Measurements from ENCODE around the gene PRRT2. TPM values are rescaled to one million over a fixed set of nuclear protein-coding genes. Genes with fewer than 3 reads are reported as not detected.

Gene PRRT2
- total and polyA plus RNA-seq, 10 donors, result 0.15 to 2.1 (median 0.65) TPM; not detected in 2

DNA sequence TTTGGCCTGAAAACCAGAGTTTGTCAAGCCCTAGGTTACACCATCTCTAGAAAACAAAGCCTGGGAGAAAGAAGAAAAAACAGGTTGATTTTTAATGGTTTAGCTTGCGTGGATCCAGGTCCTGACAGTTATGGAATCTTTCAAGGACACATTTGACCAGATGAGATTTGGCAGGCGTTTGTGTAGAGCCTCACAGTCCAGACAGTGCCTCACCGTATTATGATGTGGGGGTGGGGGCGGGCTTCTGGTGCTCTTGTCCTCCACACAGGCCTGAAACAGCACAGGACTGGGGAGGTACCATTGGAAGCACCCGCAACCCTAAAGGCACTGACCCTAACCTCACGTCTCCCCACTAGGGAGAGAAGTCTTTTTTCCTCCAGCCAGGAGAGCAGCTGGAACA is 27.8 kb downstream of the PRRT2 start:
- peaks cover 0 to 100% (median 92%) of the 10 kb centered on the region in 6 donors for H3K36me3 ChIP-seq
- no peaks in the 10 kb centered on the region for H3K27me3 ChIP-seq (replicated peaks in 1 of 7)
- H3K4me1 ChIP-seq, result peaks cover 0 to 17% (median 6%) of the 10 kb centered on the region in 6 donors
- intact Hi-C loops (cut with DNase I; ENCODE audit: low total_unique reads), result no loop called here
- no peaks in the 10 kb centered on the region for H3K9me3 ChIP-seq
- peak overlapping the region in 4 of 8 donors; percentile 14 to 67 (median 32) for H3K27ac ChIP-seq
- 71 to 86% (median 78%) methylated on average over 6 of the region's 6 CpGs for WGBS, 5 donors
- DNase-seq, result no peak
- H3K4me3 ChIP-seq, result no peak overlapping the region
- TF ChIP-seq POLR2A (IDR thresholded peaks at IDR 0.05) (no peak), CTCF (IDR thresholded peaks at IDR 0.05 in 8 of 11, conservative IDR thresholded peaks at IDR 0.05 in 3 of 11) (no peak), POLR2AphosphoS5 (IDR thresholded peaks at IDR 0.05) (no peak)

GRCh38 chr16:29840240-29840639 is 28.2 kb downstream of the PRRT2 start:
- Histone ChIP-seq H3K27me3 (replicated peaks in 1 of 7) (no peaks in the 10 kb centered on the region), H3K4me1 (peaks cover 0 to 17% (median 6%) of the 10 kb centered on the region in 6 donors), H3K4me3 (no peak overlapping the region), H3K36me3 (peaks cover 0 to 100% (median 92%) of the 10 kb centered on the region in 6 donors), H3K9me3 (no peaks in the 10 kb centered on the region), H3K27ac (peak overlapping the region in 4 of 8 donors; percentile 14 to 67 (median 32))
- intact Hi-C loops (cut with DNase I; ENCODE audit: low total_unique reads), result no loop called here
- TF ChIP-seq POLR2A (IDR thresholded peaks at IDR 0.05) (no peak), POLR2AphosphoS5 (IDR thresholded peaks at IDR 0.05) (peak; percentile 72 to 80 (median 74))
- DNase-seq, result no peak
- 76 to 87% (median 76%) methylated on average over 9 to 10 of the region's 10 CpGs for WGBS, 5 donors

DNA sequence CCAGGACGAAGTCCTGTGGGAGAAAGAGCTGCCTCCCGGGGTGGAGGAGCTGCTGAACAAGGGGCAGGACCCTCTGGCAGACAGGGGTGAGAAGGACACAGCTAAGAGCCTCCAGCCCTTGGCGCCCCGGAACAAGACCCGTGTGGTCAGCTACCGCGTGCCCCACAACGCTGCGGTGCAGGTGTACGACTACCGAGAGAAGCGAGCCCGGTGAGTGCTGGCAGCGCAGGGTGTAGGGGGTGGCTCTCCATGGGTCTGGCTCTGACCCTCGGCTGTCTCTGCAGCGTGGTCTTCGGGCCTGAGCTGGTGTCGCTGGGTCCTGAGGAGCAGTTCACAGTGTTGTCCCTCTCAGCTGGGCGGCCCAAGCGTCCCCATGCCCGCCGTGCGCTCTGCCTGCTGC is 29.6 kb downstream of the PRRT2 start:
- Histone ChIP-seq H3K4me1 (peaks cover 0 to 17% (median 6%) of the 10 kb centered on the region in 6 donors), H3K27me3 (replicated peaks in 1 of 7) (no peaks in the 10 kb centered on the region), H3K4me3 (no peak overlapping the region), H3K36me3 (peaks cover 0 to 100% (median 93%) of the 10 kb centered on the region in 6 donors), H3K27ac (no peak overlapping the region), H3K9me3 (no peaks in the 10 kb centered on the region)
- intact Hi-C loops (cut with DNase I; ENCODE audit: low total_unique reads), result no loop called here
- 92 to 97% (median 94%) methylated on average over 11 to 23 of the region's 23 CpGs for WGBS, 5 donors
- no peak for DNase-seq
- peak in 1 of 3 donors; percentile 71 for TF ChIP-seq POLR2AphosphoS5 (IDR thresholded peaks at IDR 0.05)
- TF ChIP-seq POLR2A (IDR thresholded peaks at IDR 0.05), result no peak

GRCh38 chr16:29842732-29843346 is 30.8 kb downstream of the PRRT2 start:
- intact Hi-C loops (cut with DNase I; ENCODE audit: low total_unique reads), result no loop called here
- DNase-seq, result no peak
- TF ChIP-seq POLR2AphosphoS5 (IDR thresholded peaks at IDR 0.05), result peak in 1 of 3 donors; percentile 34
- TF ChIP-seq CTCF (IDR thresholded peaks at IDR 0.05 in 8 of 11, conservative IDR thresholded peaks at IDR 0.05 in 3 of 11), result no peak
- no peak overlapping the region for H3K27ac ChIP-seq
- WGBS, 5 donors, result 95 to 97% (median 96%) methylated on average over 9 of the region's 9 CpGs
- peaks cover 0 to 100% (median 93%) of the 10 kb centered on the region in 6 donors for H3K36me3 ChIP-seq
- H3K4me3 ChIP-seq, result no peak overlapping the region
- H3K9me3 ChIP-seq, result no peaks in the 10 kb centered on the region
- peaks cover 0 to 17% (median 6%) of the 10 kb centered on the region in 6 donors for H3K4me1 ChIP-seq
- H3K27me3 ChIP-seq (replicated peaks in 1 of 7), result no peaks in the 10 kb centered on the region

DNA sequence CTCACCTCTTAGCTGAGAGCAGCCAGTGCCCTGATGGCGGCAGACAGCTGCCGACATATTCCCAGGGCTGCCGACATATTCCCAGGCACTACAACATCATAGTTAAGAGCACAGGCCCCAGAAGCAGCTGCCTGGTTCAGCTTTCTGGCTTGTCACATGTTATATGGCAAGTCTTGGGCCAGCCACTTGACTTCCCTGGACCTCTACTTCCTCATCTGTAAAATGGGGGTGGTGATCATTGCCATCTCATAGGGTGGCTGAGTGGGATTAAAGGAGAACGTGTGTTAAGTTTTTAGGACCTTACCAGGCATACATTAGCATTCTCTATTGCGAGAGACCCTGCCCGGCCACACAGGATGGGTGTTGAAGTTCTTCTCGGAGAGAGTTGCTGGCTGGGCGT is 31.9 kb downstream of the PRRT2 start:
- intact Hi-C loops (cut with DNase I; ENCODE audit: low total_unique reads), result no loop called here
- TF ChIP-seq POLR2AphosphoS5 (IDR thresholded peaks at IDR 0.05), result no peak
- TF ChIP-seq CTCF (IDR thresholded peaks at IDR 0.05 in 8 of 11, conservative IDR thresholded peaks at IDR 0.05 in 3 of 11), result no peak
- TF ChIP-seq POLR2A (IDR thresholded peaks at IDR 0.05), result no peak
- 90 to 95% (median 93%) methylated on average over 5 to 8 of the region's 8 CpGs for WGBS, 5 donors
- Histone ChIP-seq H3K4me1 (peaks cover 0 to 21% (median 13%) of the 10 kb centered on the region in 6 donors), H3K9me3 (no peaks in the 10 kb centered on the region), H3K27me3 (replicated peaks in 1 of 7) (no peaks in the 10 kb centered on the region), H3K36me3 (peaks cover 0 to 100% (median 86%) of the 10 kb centered on the region in 6 donors), H3K27ac (no peak overlapping the region), H3K4me3 (no peak overlapping the region)
- DNase-seq, result no peak

Measured in spleen (tissue), 11 donors.